Calu3 (cell line): ENCODE data around the gene TXK. TPM values are rescaled to one million over a fixed set of nuclear protein-coding genes. Genes with fewer than 3 reads are reported as not detected.

ENCODE experiments used
- BruUV-seq: library from RNA; stranded (reverse); fragments of 400-500 nt; replicated peaks from 2 replicates; lab custom pipeline; 2021; lab: Mats Ljungman, UMichigan
- CTCF ChIA-PET: fragments of 300-600 bp; sonication (Branson Sonifier 250); formaldehyde crosslinking; loops from one replicate; lab custom pipeline; 2022; ENCODE audit warnings: antibody characterized with exemption; lab: Charles Lee
- DNase-seq: peaks from one replicate; pipeline ENCODE4 v3.0.0; 2022
- H3K27ac Mint-ChIP-seq: one replicate; pipeline ENCODE4 v1.8.0; 2022; ENCODE audit warnings: mixed read lengths; ENCODE audit not compliant: unreplicated experiment
- H3K27me3 Mint-ChIP-seq: one replicate; pipeline ENCODE4 v1.8.0; 2022; ENCODE audit warnings: mixed read lengths; ENCODE audit not compliant: unreplicated experiment
- H3K36me3 Mint-ChIP-seq: one replicate; pipeline ENCODE4 v1.8.0; 2022; ENCODE audit warnings: mild to moderate bottlenecking, moderate library complexity, mixed read lengths; ENCODE audit not compliant: insufficient read depth, unreplicated experiment
- H3K4me1 Mint-ChIP-seq: one replicate; pipeline ENCODE4 v1.8.0; 2022; ENCODE audit warnings: mild to moderate bottlenecking, low read depth, mixed read lengths; ENCODE audit not compliant: unreplicated experiment
- H3K4me3 Mint-ChIP-seq: one replicate; pipeline ENCODE4 v1.8.0; 2022; ENCODE audit warnings: mild to moderate bottlenecking, low read depth, moderate library complexity, mixed read lengths; ENCODE audit not compliant: unreplicated experiment
- H3K9me3 Mint-ChIP-seq: one replicate; pipeline ENCODE4 v1.8.0; 2022; ENCODE audit warnings: low read depth, mixed read lengths; ENCODE audit not compliant: unreplicated experiment
- intact Hi-C: fragments of 100-400 bp; cut with micrococcal nuclease; formaldehyde crosslinking; loops from one replicate; pipeline ENCODE4 v1.10.0; 2022; ENCODE audit not compliant: unreplicated experiment
- total RNA-seq: library from RNA; stranded (reverse); gene quantifications from 2 replicates; pipeline ENCODE4 v1.2.3, GENCODE V29; 2022
- TF ChIP-seq, protein P1 (sequence below): fragments of 200-600 bp; IDR thresholded peaks from one replicate; pipeline ENCODE4 v1.8.0; 2022; ENCODE audit warnings: antibody characterized with exemption; ENCODE audit not compliant: unreplicated experiment

Gene TXK
- total RNA-seq, 1 experiment from 2014 or later: 2.8 TPM

DNA sequence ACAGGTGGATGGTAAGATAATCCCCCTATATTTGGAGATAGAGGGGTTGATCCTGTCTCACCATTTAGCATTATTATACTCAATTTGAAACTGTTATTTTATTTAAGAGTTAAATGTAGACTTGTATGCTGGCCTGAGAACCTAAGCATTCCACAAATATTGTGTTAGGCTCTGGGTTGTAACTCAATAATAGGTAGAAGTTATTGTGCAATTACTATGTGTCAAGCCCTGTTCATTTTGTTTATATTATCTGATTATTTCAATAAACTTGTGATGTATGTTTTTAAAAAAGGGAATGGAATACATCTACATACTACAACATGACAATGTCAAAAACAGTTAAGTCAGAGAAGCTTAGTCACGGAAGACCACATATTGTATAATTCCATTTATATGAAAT is 13.6 kb upstream of the TXK start:
- no peaks in the 10 kb centered on the region for H3K4me1 Mint-ChIP-seq
- H3K36me3 Mint-ChIP-seq: no peaks in the 10 kb centered on the region
- H3K27ac Mint-ChIP-seq: no peak overlapping the region
- no TSS peak for BruUV-seq
- CTCF ChIA-PET: no interaction called here
- DNase-seq: no peak
- TF ChIP-seq, protein P1, sequence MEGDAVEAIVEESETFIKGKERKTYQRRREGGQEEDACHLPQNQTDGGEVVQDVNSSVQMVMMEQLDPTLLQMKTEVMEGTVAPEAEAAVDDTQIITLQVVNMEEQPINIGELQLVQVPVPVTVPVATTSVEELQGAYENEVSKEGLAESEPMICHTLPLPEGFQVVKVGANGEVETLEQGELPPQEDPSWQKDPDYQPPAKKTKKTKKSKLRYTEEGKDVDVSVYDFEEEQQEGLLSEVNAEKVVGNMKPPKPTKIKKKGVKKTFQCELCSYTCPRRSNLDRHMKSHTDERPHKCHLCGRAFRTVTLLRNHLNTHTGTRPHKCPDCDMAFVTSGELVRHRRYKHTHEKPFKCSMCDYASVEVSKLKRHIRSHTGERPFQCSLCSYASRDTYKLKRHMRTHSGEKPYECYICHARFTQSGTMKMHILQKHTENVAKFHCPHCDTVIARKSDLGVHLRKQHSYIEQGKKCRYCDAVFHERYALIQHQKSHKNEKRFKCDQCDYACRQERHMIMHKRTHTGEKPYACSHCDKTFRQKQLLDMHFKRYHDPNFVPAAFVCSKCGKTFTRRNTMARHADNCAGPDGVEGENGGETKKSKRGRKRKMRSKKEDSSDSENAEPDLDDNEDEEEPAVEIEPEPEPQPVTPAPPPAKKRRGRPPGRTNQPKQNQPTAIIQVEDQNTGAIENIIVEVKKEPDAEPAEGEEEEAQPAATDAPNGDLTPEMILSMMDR: no peak
- intact Hi-C loops: loop anchor here (10.0 kb wide), 1 partner anchor 443 kb away; no protein-coding TSS in a partner anchor
- H3K9me3 Mint-ChIP-seq: no peaks in the 10 kb centered on the region
- H3K4me3 Mint-ChIP-seq: no peak overlapping the region
- H3K27me3 Mint-ChIP-seq: no peaks in the 10 kb centered on the region

DNA sequence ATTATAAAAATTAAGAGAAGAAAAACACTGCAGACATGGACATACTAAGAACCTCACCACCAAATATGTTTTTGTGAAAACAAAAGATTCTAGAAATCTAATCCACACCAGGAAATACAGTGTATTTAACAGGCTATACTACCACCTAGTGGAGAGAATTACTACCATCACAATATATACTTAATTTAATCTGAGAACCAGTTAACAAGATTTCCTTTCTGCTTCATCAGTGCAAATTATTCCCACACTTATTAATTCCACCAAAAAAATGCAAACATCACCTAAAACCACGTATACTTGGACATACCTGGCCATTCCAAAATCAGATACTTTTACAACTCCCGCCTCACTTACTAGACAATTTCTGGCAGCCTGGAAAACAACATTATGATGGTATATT is 7.0 kb upstream of the TXK start:
- Mint-ChIP-seq H3K9me3 (no peaks in the 10 kb centered on the region), H3K4me3 (no peak overlapping the region), H3K36me3 (peaks cover 4% of the 10 kb centered on the region), H3K27me3 (no peaks in the 10 kb centered on the region), H3K4me1 (peaks cover 17% of the 10 kb centered on the region), H3K27ac (no peak overlapping the region)
- intact Hi-C loops: loop anchor here (5.0 to 10.0 kb wide), 2 partner anchors 214 to 436 kb away; no protein-coding TSS in a partner anchor
- TF ChIP-seq, protein P1: no peak
- DNase-seq: no peak
- no TSS peak for BruUV-seq
- CTCF ChIA-PET: no interaction called here

DNA sequence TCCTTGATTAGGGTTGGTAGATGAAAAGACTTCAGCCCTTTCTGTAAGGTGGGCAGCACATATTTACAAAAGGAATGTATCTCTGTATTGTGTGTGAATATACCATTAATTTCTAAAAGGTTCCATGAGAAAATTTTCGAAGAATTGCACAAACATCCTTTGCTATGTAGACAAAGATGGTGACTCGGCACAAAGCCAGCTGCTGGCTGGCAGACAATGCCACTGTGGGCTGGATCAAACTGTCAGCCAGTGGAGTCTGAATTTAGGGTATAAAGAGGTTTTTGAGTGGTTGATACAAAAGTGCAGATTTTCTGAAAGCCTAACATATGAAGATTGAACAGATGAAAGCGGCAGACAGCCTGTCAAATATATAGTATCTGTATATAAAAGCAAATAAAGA is 5.6 kb upstream of the TXK start:
- intact Hi-C loops: loop anchor here (5.0 to 10.0 kb wide), 2 partner anchors 212 to 435 kb away; no protein-coding TSS in a partner anchor

DNA sequence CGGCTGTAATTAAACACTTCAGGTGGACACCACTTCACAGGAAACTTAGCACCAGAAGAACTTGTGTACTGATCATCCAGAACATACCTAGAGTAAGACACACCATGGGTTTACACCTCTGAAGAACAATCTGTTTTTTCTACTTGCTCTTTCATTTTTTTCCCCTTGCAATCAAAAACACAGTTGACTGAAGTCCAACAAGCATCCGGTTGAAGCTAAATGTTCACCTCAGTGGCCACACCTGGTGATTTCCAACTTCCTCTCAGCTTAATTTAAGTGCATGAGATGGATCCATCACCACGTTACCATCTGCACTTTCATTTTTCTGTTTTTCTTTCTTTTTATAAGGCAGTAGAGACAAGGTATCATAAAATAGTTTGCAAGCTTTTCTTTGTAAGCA is 4.9 kb upstream of the TXK start:
- H3K27ac Mint-ChIP-seq: no peak overlapping the region
- DNase-seq: no peak
- H3K9me3 Mint-ChIP-seq: no peaks in the 10 kb centered on the region
- CTCF ChIA-PET: no interaction called here
- no TSS peak for BruUV-seq
- TF ChIP-seq, protein P1: no peak
- no peaks in the 10 kb centered on the region for H3K27me3 Mint-ChIP-seq
- peaks cover 4% of the 10 kb centered on the region for H3K36me3 Mint-ChIP-seq
- no peak overlapping the region for H3K4me3 Mint-ChIP-seq
- intact Hi-C loops: no loop called here
- peaks cover 17% of the 10 kb centered on the region for H3K4me1 Mint-ChIP-seq

More for the DNA sequence above, 5.6 kb upstream of the TXK start:
- H3K4me3 Mint-ChIP-seq: no peak overlapping the region
- no peaks in the 10 kb centered on the region for H3K27me3 Mint-ChIP-seq
- peaks cover 4% of the 10 kb centered on the region for H3K36me3 Mint-ChIP-seq
- no peak overlapping the region for H3K27ac Mint-ChIP-seq
- TF ChIP-seq, protein P1: no peak
- H3K9me3 Mint-ChIP-seq: no peaks in the 10 kb centered on the region
- CTCF ChIA-PET: interaction anchor here (0.9 kb wide), 1 partner anchor 12 kb away, joined by 3 read pairs; no protein-coding TSS in a partner anchor
- no peak for DNase-seq
- H3K4me1 Mint-ChIP-seq: peaks cover 17% of the 10 kb centered on the region
- no TSS peak for BruUV-seq
